A549 treated with RU486 at 1 μM for 4 hours (cell line): ENCODE measurements around the gene LRCH3. TPM values are rescaled to one million over a fixed set of nuclear protein-coding genes. Genes with fewer than 3 reads are reported as not detected.

Source experiments
- total RNA-seq: library from RNA; stranded (reverse); fragments of 200-300 nt; extraction: Qiagen RNA extraction; gene quantifications from 5 replicates; pipeline ENCODE4 v1.2.3, GENCODE V29; 2022; ENCODE audit warnings: low read depth

Gene LRCH3
- 11.9 to 15.6 TPM (median 14.7 TPM) in 5 replicates for total RNA-seq

GRCh38 chr3:197791113-197791891 lies at the start of gene LRCH3:
Gene LRCH3 (plus strand): TSS chr3:197791254. CDS start chr3:197791279, 25 bp downstream.

GRCh38 chr3:197749601-197750395 lies 41.3 kb upstream of the LRCH3 start, which contains the start of gene FYTTD1:
Gene FYTTD1 (plus strand): TSS chr3:197749883. CDS start chr3:197749972, 89 bp downstream.

Other genes with a start within 250 kb of the LRCH3 start
- 2.3 to 4.9 TPM (median 2.9 TPM) in 5 replicates for gene BDH1, start 235.3 kb upstream of the LRCH3 start, total RNA-seq
- gene RUBCN, start 54.4 kb upstream of the LRCH3 start, total RNA-seq: 6.2 to 9.0 TPM (median 8.1 TPM) in 5 replicates
- gene FYTTD1, start 41.4 kb upstream of the LRCH3 start, total RNA-seq: 25.6 to 30.6 TPM (median 28.7 TPM) in 5 replicates
- gene RPL35A, start 158.9 kb downstream of the LRCH3 start, total RNA-seq: 1,047 to 1,339 TPM (median 1,051 TPM) in 5 replicates
- gene LMLN, start 169.0 kb downstream of the LRCH3 start, total RNA-seq: 1.8 to 2.7 TPM (median 2.2 TPM) in 5 replicates